IMR-90 (cell line): ENCODE measurements around the gene SCGB1C2. TPM values are rescaled to one million over a fixed set of nuclear protein-coding genes. Genes with fewer than 3 reads are reported as not detected.

Experiments
- ATAC-seq: fragments of 200-7000 bp; cut with Tn5 transposase; 2 replicates; pipeline ENCODE4 v1.9.1; 2020; ENCODE audit warnings: low read depth, mild to moderate bottlenecking, moderate library complexity
- BruUV-seq: library from RNA; stranded (reverse); fragments of 400-500 nt; replicated peaks from 2 replicates; lab custom pipeline; 2021; lab: Mats Ljungman, UMichigan
- CTCF ChIA-PET: fragments of 300-600 bp; formaldehyde crosslinking; extraction: SDS; loops from one replicate; lab custom pipeline; 2021; ENCODE audit warnings: antibody characterized with exemption; lab: Yijun Ruan, JAX
- POLR2A ChIA-PET: fragments of 300-600 bp; sonication (Branson Sonifier 250); formaldehyde crosslinking; loops from one replicate; lab custom pipeline; 2022; ENCODE audit warnings: antibody characterized with exemption; ENCODE audit not compliant: unreplicated experiment; lab: Charles Lee
- DNase-seq: peaks from one replicate; pipeline ENCODE4 v3.0.0; 2013
- H2AFZ ChIP-seq: replicated peaks from 2 replicates; pipeline ENCODE3; 2013; ENCODE audit warnings: low read length, mild to moderate bottlenecking; ENCODE audit not compliant: poor library complexity
- H2AK5ac ChIP-seq: 2 replicates; pipeline ENCODE4 v1.6.1; 2013; ENCODE audit warnings: low read depth, low read length, inconsistent platforms
- H2AK9ac ChIP-seq: replicated peaks from 2 replicates; pipeline ENCODE3; 2013; ENCODE audit warnings: mild to moderate bottlenecking, low read depth, low read length, moderate library complexity; ENCODE audit not compliant: poor library complexity
- H2BK120ac ChIP-seq: 2 replicates; pipeline ENCODE4 v1.6.1; 2013; ENCODE audit warnings: low read depth, low read length, inconsistent platforms
- H2BK15ac ChIP-seq: 3 replicates; pipeline ENCODE4 v1.6.1; 2013; ENCODE audit warnings: low read depth, low read length, inconsistent platforms
- H2BK20ac ChIP-seq: 2 replicates; pipeline ENCODE4 v1.6.1; 2013; ENCODE audit warnings: low read depth, mild to moderate bottlenecking, inconsistent platforms, low read length, moderate library complexity
- H2BK5ac ChIP-seq: 2 replicates; pipeline ENCODE4 v1.6.1; 2013; ENCODE audit warnings: mild to moderate bottlenecking, low read depth, low read length, inconsistent platforms; ENCODE audit not compliant: poor library complexity, severe bottlenecking
- H3K14ac ChIP-seq: replicated peaks from 2 replicates; pipeline ENCODE4 v1.6.1; 2013; ENCODE audit warnings: low read depth, low read length, inconsistent platforms
- H3K18ac ChIP-seq: 2 replicates; pipeline ENCODE4 v1.6.1; 2013; ENCODE audit warnings: low read depth, low read length, control low read depth
- H3K23ac ChIP-seq: 2 replicates; pipeline ENCODE4 v1.6.1; 2013; ENCODE audit warnings: low read depth, low read length, inconsistent platforms
- H3K27ac ChIP-seq: 2 replicates; pipeline ENCODE4 v1.5.1; 2013; ENCODE audit warnings: mild to moderate bottlenecking, control low read depth, low read length; ENCODE audit not compliant: insufficient read depth
- H3K27me3 ChIP-seq: 2 replicates; pipeline ENCODE4 v1.6.1; 2013; ENCODE audit warnings: low read length; ENCODE audit not compliant: control insufficient read depth, insufficient read depth
- H3K36me3 ChIP-seq: 2 replicates; pipeline ENCODE4 v1.6.1; 2013; ENCODE audit warnings: low read length, mixed read lengths; ENCODE audit not compliant: control insufficient read depth, insufficient read depth
- H3K4ac ChIP-seq: 2 replicates; pipeline ENCODE4 v1.6.1; 2013; ENCODE audit warnings: low read depth, low read length, inconsistent platforms
- H3K4me1 ChIP-seq: 2 replicates; pipeline ENCODE4 v1.6.1; 2013; ENCODE audit warnings: low read length, mixed read lengths; ENCODE audit not compliant: control insufficient read depth, insufficient read depth
- H3K4me2 ChIP-seq: 2 replicates; pipeline ENCODE4 v1.6.1; 2013; ENCODE audit warnings: low read depth, mild to moderate bottlenecking, control low read depth, low read length, moderate library complexity
- H3K4me3 ChIP-seq: 2 replicates; pipeline ENCODE4 v1.5.1; 2013; ENCODE audit warnings: low read depth, mild to moderate bottlenecking, control low read depth, low read length, moderate library complexity; ENCODE audit not compliant: insufficient read depth
- H3K56ac ChIP-seq: 2 replicates; pipeline ENCODE4 v1.6.1; 2013; ENCODE audit warnings: low read length, inconsistent platforms; ENCODE audit not compliant: insufficient read depth; ENCODE audit errors: extremely low read depth
- H3K79me1 ChIP-seq, 2 experiments: 2 replicates each; pipeline ENCODE4 v1.6.1; 2013; ENCODE audit warnings: low read length in 2 of 2, inconsistent platforms in 1 of 2, low read depth in 1 of 2
- H3K9ac ChIP-seq: 2 replicates; pipeline ENCODE4 v1.6.1; 2013; ENCODE audit warnings: low read depth, low read length, control low read depth
- H3K9me1 ChIP-seq: 2 replicates; pipeline ENCODE4 v1.6.1; 2013; ENCODE audit warnings: low read length, inconsistent platforms; ENCODE audit not compliant: insufficient read depth
- H3K9me3 ChIP-seq: 2 replicates; pipeline ENCODE4 v1.6.1; 2013; ENCODE audit warnings: low read length; ENCODE audit not compliant: control insufficient read depth, insufficient read depth
- H4K20me1 ChIP-seq: 2 replicates; pipeline ENCODE4 v1.6.1; 2013; ENCODE audit warnings: low read length, inconsistent platforms; ENCODE audit not compliant: insufficient read depth
- H4K5ac ChIP-seq: 2 replicates; pipeline ENCODE4 v1.6.1; 2013; ENCODE audit warnings: mild to moderate bottlenecking, low read depth, low read length, control low read depth
- H4K8ac ChIP-seq, 2 experiments: 2 replicates each; pipeline ENCODE4 v1.6.1; 2013; ENCODE audit warnings: low read depth in 2 of 2, low read length in 2 of 2, control low read depth in 1 of 2, inconsistent platforms in 1 of 2
- H4K91ac ChIP-seq: 2 replicates; pipeline ENCODE4 v1.6.1; 2013; ENCODE audit warnings: low read depth, low read length, inconsistent platforms; ENCODE audit not compliant: insufficient read depth
- BHLHE40 ChIP-seq: fragments of 150-350 bp; IDR thresholded peaks from 2 replicates; pipeline ENCODE4 v1.6.1; 2016; ENCODE audit warnings: mild to moderate bottlenecking, low read depth, low read length
- CHD1 ChIP-seq: IDR thresholded peaks from 2 replicates; pipeline ENCODE4 v1.6.1; 2012; ENCODE audit warnings: low read depth, low read length, improper control_type of control experiment
- FOS ChIP-seq: fragments of 150-350 bp; IDR thresholded peaks from 2 replicates; pipeline ENCODE4 v1.6.1; 2016; ENCODE audit warnings: low read depth, low read length
- MAFK ChIP-seq: IDR thresholded peaks from 2 replicates; pipeline ENCODE4 v1.6.1; 2012; ENCODE audit warnings: low read depth, low read length, improper control_type of control experiment
- MAZ ChIP-seq: IDR thresholded peaks from 2 replicates; pipeline ENCODE4 v1.6.1; 2012; ENCODE audit warnings: low read depth, mild to moderate bottlenecking, low read length, improper control_type of control experiment, moderate library complexity, borderline replicate concordance
- MXI1 ChIP-seq: IDR thresholded peaks from 2 replicates; pipeline ENCODE4 v1.6.1; 2012; ENCODE audit warnings: low read depth, mild to moderate bottlenecking, low read length, moderate library complexity, borderline replicate concordance
- NFE2L2 ChIP-seq: fragments of 150-350 bp; IDR thresholded peaks from 2 replicates; pipeline ENCODE4 v1.6.1; 2016; ENCODE audit warnings: low read depth, mild to moderate bottlenecking, low read length
- POLR2A ChIP-seq: IDR thresholded peaks from 2 replicates; pipeline ENCODE4 v1.6.1; 2012; ENCODE audit warnings: mild to moderate bottlenecking, low read depth, low read length
- RAD21 ChIP-seq: IDR thresholded peaks from 2 replicates; pipeline ENCODE4 v1.6.1; 2012; ENCODE audit warnings: low read length, improper control_type of control experiment
- RCOR1 ChIP-seq: IDR thresholded peaks from 2 replicates; pipeline ENCODE4 v1.6.1; 2012; ENCODE audit warnings: mild to moderate bottlenecking, low read length, improper control_type of control experiment; ENCODE audit not compliant: insufficient replicate concordance
- RFX5 ChIP-seq: IDR thresholded peaks from 2 replicates; pipeline ENCODE4 v1.8.0; 2012; ENCODE audit warnings: low read depth, mild to moderate bottlenecking, low read length, moderate library complexity
- SMC3 ChIP-seq: fragments of 150-350 bp; IDR thresholded peaks from 2 replicates; pipeline ENCODE4 v1.6.1; 2016; ENCODE audit warnings: low read depth, mild to moderate bottlenecking, antibody characterized with exemption, low read length, moderate library complexity
- WGBS, 2 experiments: methylation state at CpG; one replicate each; pipeline versions ENCODE4 v1.1.5 to v1.1.7; 2013; ENCODE audit warnings: missing lambda C conversion rate in 2 of 2; ENCODE audit not compliant: insufficient read length in 1 of 2; ENCODE audit errors: extremely low coverage in 2 of 2; 5-methylcytosine and 5-hydroxymethylcytosine counted together
- dilution Hi-C: fragments of 300-500 bp; cut with HindIII; formaldehyde crosslinking; loops from one replicate; pipeline ENCODE4 v1.14.3; 2018; ENCODE audit warnings: low sequenced_read_pairs; ENCODE audit not compliant: unreplicated experiment
- in situ Hi-C: fragments of 300-500 bp; cut with MboI; formaldehyde crosslinking; loops from 3 replicates; pipeline ENCODE4 v1.14.3; 2019; ENCODE audit warnings: low sequenced_read_pairs, inconsistent platforms, mixed read lengths
- intact Hi-C: fragments of 100-400 bp; cut with micrococcal nuclease; formaldehyde crosslinking; loops from 2 replicates; pipeline ENCODE4 v1.10.0; 2022
- polyA plus RNA-seq, 3 experiments: library from polyadenylated mRNA; depleted of rRNA; stranded (reverse); fragments of >200 nt; gene quantifications; 2 replicates each; pipeline ENCODE4 v1.2.3, GENCODE V29; 2012; ENCODE audit warnings: low replicate concordance in 1 of 3
- total RNA-seq: library from RNA; depleted of rRNA; stranded (reverse); fragments of >200 nt; gene quantifications from 2 replicates; pipeline ENCODE4 v1.2.3, GENCODE V29; 2012
- TF ChIP-seq, protein P1 (sequence below): conservative IDR thresholded peaks from 2 replicates; pipeline ENCODE4 v1.5.1; 2012; ENCODE audit warnings: mild to moderate bottlenecking, low read depth, low read length, improper control_type of control experiment
- TF ChIP-seq, protein P2 (sequence below): fragments of 150-350 bp; IDR thresholded peaks from 2 replicates; pipeline ENCODE4 v1.6.1; 2016; ENCODE audit warnings: low read depth, mild to moderate bottlenecking, low read length, moderate library complexity, borderline replicate concordance
- TF ChIP-seq, protein P3 (sequence below): fragments of 150-350 bp; IDR thresholded peaks from 2 replicates; pipeline ENCODE4 v1.6.1; 2017; ENCODE audit warnings: mild to moderate bottlenecking, antibody characterized with exemption, low read length, low read depth

SCGB1C2 gene
- total and polyA plus RNA-seq, 2 of the 4 experiments (the other 2 are of a cell fraction), result not detected

GRCh38 chr17:151004-151403 lies 13.6 kb downstream of the SCGB1C2 start:
- Histone ChIP-seq H3K4ac (no peak overlapping the region), H3K27me3 (peaks cover 11% of the 10 kb centered on the region), H2BK120ac (no peak overlapping the region), H3K4me3 (no peak overlapping the region), H3K9me1 (no peaks in the 10 kb centered on the region), H3K27ac (no peak overlapping the region), H3K4me1 (peaks cover 2% of the 10 kb centered on the region; the same call in 1 of the 2 replicates), H3K14ac (no peak overlapping the region), H3K18ac (no peak overlapping the region), H3K36me3 (no peaks in the 10 kb centered on the region), H4K91ac (no peak overlapping the region), H3K79me1 (no peaks in the 10 kb centered on the region), H2AK9ac (no peak overlapping the region), H3K23ac (no peak overlapping the region), H3K4me2 (no peak overlapping the region), H4K8ac (no peak overlapping the region), H4K5ac (no peak overlapping the region), H2BK15ac (no peak overlapping the region), H3K9ac (no peak overlapping the region), H2BK5ac (no peak overlapping the region), H2AK5ac (no peak overlapping the region), H4K20me1 (no peaks in the 10 kb centered on the region), H2AFZ (no peak overlapping the region), H3K9me3 (no peaks in the 10 kb centered on the region), H3K56ac (no peak overlapping the region), H2BK20ac (no peak overlapping the region)
- WGBS, 2 experiments, result no CpG with 5 or more reads among the region's 2 CpGs
- POLR2A ChIA-PET, result no interaction called here
- CTCF ChIA-PET, result no interaction called here
- intact Hi-C loops, result no loop called here
- ATAC-seq (no peak), DNase-seq (no peak)
- in situ Hi-C loops, result no loop called here
- dilution Hi-C loops, result no loop called here
- TF ChIP-seq, protein P1, sequence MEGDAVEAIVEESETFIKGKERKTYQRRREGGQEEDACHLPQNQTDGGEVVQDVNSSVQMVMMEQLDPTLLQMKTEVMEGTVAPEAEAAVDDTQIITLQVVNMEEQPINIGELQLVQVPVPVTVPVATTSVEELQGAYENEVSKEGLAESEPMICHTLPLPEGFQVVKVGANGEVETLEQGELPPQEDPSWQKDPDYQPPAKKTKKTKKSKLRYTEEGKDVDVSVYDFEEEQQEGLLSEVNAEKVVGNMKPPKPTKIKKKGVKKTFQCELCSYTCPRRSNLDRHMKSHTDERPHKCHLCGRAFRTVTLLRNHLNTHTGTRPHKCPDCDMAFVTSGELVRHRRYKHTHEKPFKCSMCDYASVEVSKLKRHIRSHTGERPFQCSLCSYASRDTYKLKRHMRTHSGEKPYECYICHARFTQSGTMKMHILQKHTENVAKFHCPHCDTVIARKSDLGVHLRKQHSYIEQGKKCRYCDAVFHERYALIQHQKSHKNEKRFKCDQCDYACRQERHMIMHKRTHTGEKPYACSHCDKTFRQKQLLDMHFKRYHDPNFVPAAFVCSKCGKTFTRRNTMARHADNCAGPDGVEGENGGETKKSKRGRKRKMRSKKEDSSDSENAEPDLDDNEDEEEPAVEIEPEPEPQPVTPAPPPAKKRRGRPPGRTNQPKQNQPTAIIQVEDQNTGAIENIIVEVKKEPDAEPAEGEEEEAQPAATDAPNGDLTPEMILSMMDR, result no peak
- no peak for TF ChIP-seq RFX5
- TF ChIP-seq, protein P2, sequence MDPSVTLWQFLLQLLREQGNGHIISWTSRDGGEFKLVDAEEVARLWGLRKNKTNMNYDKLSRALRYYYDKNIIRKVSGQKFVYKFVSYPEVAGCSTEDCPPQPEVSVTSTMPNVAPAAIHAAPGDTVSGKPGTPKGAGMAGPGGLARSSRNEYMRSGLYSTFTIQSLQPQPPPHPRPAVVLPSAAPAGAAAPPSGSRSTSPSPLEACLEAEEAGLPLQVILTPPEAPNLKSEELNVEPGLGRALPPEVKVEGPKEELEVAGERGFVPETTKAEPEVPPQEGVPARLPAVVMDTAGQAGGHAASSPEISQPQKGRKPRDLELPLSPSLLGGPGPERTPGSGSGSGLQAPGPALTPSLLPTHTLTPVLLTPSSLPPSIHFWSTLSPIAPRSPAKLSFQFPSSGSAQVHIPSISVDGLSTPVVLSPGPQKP, result no peak
- no peak for TF ChIP-seq POLR2A
- no peak for TF ChIP-seq BHLHE40
- TF ChIP-seq NFE2L2, result no peak
- TF ChIP-seq RCOR1, result no peak
- no peak for TF ChIP-seq MAFK
- TF ChIP-seq, protein P3, sequence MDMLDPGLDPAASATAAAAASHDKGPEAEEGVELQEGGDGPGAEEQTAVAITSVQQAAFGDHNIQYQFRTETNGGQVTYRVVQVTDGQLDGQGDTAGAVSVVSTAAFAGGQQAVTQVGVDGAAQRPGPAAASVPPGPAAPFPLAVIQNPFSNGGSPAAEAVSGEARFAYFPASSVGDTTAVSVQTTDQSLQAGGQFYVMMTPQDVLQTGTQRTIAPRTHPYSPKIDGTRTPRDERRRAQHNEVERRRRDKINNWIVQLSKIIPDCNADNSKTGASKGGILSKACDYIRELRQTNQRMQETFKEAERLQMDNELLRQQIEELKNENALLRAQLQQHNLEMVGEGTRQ, result no peak
- no peak for TF ChIP-seq MAZ
- no peak for TF ChIP-seq RAD21
- no peak for TF ChIP-seq SMC3
- TF ChIP-seq MXI1, result no peak
- TF ChIP-seq CHD1, result no peak
- no peak for TF ChIP-seq FOS
- BruUV-seq, result no TSS peak
